GM21723 (cell line): ENCODE data around the gene CLSTN2.

Experiments used
- ATAC-seq: cut with Tn5 transposase; IDR thresholded peaks from one replicate; pipeline ENCODE4 v1.9.1; 2021; ENCODE audit warnings: mild to moderate bottlenecking, moderate library complexity; ENCODE audit not compliant: unreplicated experiment

CLSTN2 gene

GRCh38 chr3:140365872-140366697 is 431.1 kb downstream of the CLSTN2 start:
- no peak for ATAC-seq

GRCh38 chr3:140368223-140368811 is 433.3 kb downstream of the CLSTN2 start:
- no peak for ATAC-seq

GRCh38 chr3:140370686-140371085 is 435.7 kb downstream of the CLSTN2 start:
- no peak for ATAC-seq

- no peak for ATAC-seq
Measured at GRCh38 chr3:140373234-140373633, 438.2 kb downstream of the CLSTN2 start.

GRCh38 chr3:140375002-140375401 is 440.0 kb downstream of the CLSTN2 start:
- no peak for ATAC-seq

GRCh38 chr3:140376136-140376889 is 441.3 kb downstream of the CLSTN2 start:
- ATAC-seq: no peak

GRCh38 chr3:140377644-140378043 is 442.7 kb downstream of the CLSTN2 start:
- ATAC-seq: no peak

- no peak for ATAC-seq
Measured at GRCh38 chr3:140378571-140379340, 443.8 kb downstream of the CLSTN2 start.

- ATAC-seq: no peak
Measured at GRCh38 chr3:140384028-140384771, 449.2 kb downstream of the CLSTN2 start.

- no peak for ATAC-seq
Measured at GRCh38 chr3:140384876-140385275, 449.9 kb downstream of the CLSTN2 start.

GRCh38 chr3:140386357-140387100 is 451.5 kb downstream of the CLSTN2 start:
- no peak for ATAC-seq

- no peak for ATAC-seq
Measured at GRCh38 chr3:140387244-140387643, 452.3 kb downstream of the CLSTN2 start.

GRCh38 chr3:140388202-140388922 is 453.4 kb downstream of the CLSTN2 start:
- ATAC-seq: no peak

GRCh38 chr3:140391061-140391460 is 456.1 kb downstream of the CLSTN2 start:
- ATAC-seq: no peak

- ATAC-seq: no peak
Measured at GRCh38 chr3:140394488-140395133, 459.6 kb downstream of the CLSTN2 start.

- no peak for ATAC-seq
Measured at GRCh38 chr3:140395134-140396075, 460.4 kb downstream of the CLSTN2 start.

GRCh38 chr3:140396110-140396509 is 461.1 kb downstream of the CLSTN2 start:
- no peak for ATAC-seq
